K562 (cell line): Measurements from ENCODE around the gene CDC42EP1. TPM values are rescaled to one million over a fixed set of nuclear protein-coding genes. Genes with fewer than 3 reads are reported as not detected.

ENCODE experiments used
- ARHGAP35 ChIP-seq: fragments of 450-650 bp; IDR thresholded peaks from 2 replicates; pipeline ENCODE4 v1.6.1; 2018; ENCODE audit not compliant: partially characterized antibody
- FOXM1 ChIP-seq, 2 experiments: fragments of 450-650 bp in 1 of 2; sonication (generic) in 1 of 2; formaldehyde crosslinking in 1 of 2; IDR thresholded peaks; 2 replicates each; pipeline versions ENCODE4 v1.6.1 to v1.9.0; 2017 to 2022; ENCODE audit warnings: low read depth in 2 of 2, mild to moderate bottlenecking in 2 of 2, missing genetic modification reagents in 1 of 2, moderate library complexity in 1 of 2
- FOXP4 ChIP-seq: sonication (generic); formaldehyde crosslinking; IDR thresholded peaks from 2 replicates; pipeline ENCODE4 v1.8.0; 2022; ENCODE audit warnings: mild to moderate bottlenecking, missing genetic modification reagents, borderline replicate concordance
- HMG20B ChIP-seq: fragments of 250-450 bp; sonication (Bioruptor Pico); IDR thresholded peaks from 2 replicates; pipeline ENCODE4 v1.5.0; 2021; ENCODE audit warnings: mild to moderate bottlenecking
- MIER1 ChIP-seq: fragments of 450-650 bp; IDR thresholded peaks from 2 replicates; pipeline ENCODE4 v1.6.1; 2016; ENCODE audit warnings: antibody characterized with exemption, mild to moderate bottlenecking, low read depth
- RERE ChIP-seq: sonication (generic); formaldehyde crosslinking; IDR thresholded peaks from 2 replicates; pipeline ENCODE4 v1.8.0; 2023; ENCODE audit warnings: missing genetic modification reagents, mild to moderate bottlenecking, borderline replicate concordance
- SIN3A ChIP-seq, 2 experiments: fragments of 150-350 bp in 1 of 2; IDR thresholded peaks; 2 replicates each; pipeline ENCODE4 v1.6.1; 2011 to 2016; ENCODE audit warnings: borderline replicate concordance in 2 of 2, low read depth in 2 of 2, low read length in 2 of 2, mild to moderate bottlenecking in 2 of 2, moderate library complexity in 2 of 2; ENCODE audit not compliant: control insufficient read depth in 1 of 2
- TCF7L2 ChIP-seq: fragments of 150-350 bp; IDR thresholded peaks from 2 replicates; pipeline ENCODE4 v1.6.1; 2016; ENCODE audit warnings: low read depth, mild to moderate bottlenecking, low read length, moderate library complexity
- U2AF2 ChIP-seq: fragments of 200-400 bp; formaldehyde crosslinking; optimal IDR thresholded peaks from 2 replicates; pipeline ENCODE3; 2017; ENCODE audit warnings: low read depth, mild to moderate bottlenecking, low read length
- ZNF354B ChIP-seq: fragments of 250-450 bp; sonication (Bioruptor Pico); IDR thresholded peaks from 2 replicates; pipeline ENCODE4 v1.4.0; 2020
- ZNF408 ChIP-seq: fragments of 250-450 bp; sonication (Bioruptor Pico); IDR thresholded peaks from 2 replicates; pipeline ENCODE4 v1.4.0; 2020; ENCODE audit warnings: low read depth, mild to moderate bottlenecking, moderate library complexity
- ZNF436 ChIP-seq: fragments of 250-450, 450-650 bp; sonication (Bioruptor Pico); formaldehyde crosslinking; IDR thresholded peaks from 2 replicates; pipeline ENCODE4 v1.7.0; 2020; ENCODE audit warnings: mild to moderate bottlenecking
- ZNF583 ChIP-seq: fragments of 250-450 bp; sonication (Bioruptor Pico); IDR thresholded peaks from 2 replicates; pipeline ENCODE4 v1.4.0; 2020
- ZNF740 ChIP-seq, 3 experiments: fragments of 200-800 bp in 1 of 3; sonication (Bioruptor generic) in 1 of 3; sonication (generic) in 1 of 3; formaldehyde crosslinking in 1 of 3; IDR thresholded peaks; 2 replicates each; pipeline versions ENCODE4 v1.6.1 to v1.8.0; 2016 to 2022; ENCODE audit warnings: mild to moderate bottlenecking in 2 of 3, missing compliant biosample characterization in 2 of 3, missing genetic modification characterization in 2 of 3, missing genetic modification reagents in 1 of 3
- polyA plus RNA-seq, 8 experiments: library from polyadenylated mRNA; depleted of rRNA in 4 of 8; stranded (reverse) in 5 of 8; unstranded in 3 of 8; fragments of >200 nt; fragmentation: Nextera tagmentation in 2 of 8; fragmentation: Illumina TruSeq in 1 of 8; extraction: Ambion mirVana in 2 of 8; extraction: Trizol in 1 of 8; gene quantifications; 2 replicates each; pipeline versions ENCODE4 v1.2.1 to v1.2.3, GENCODE V29; 2011 to 2014; ENCODE audit warnings: inconsistent platforms in 1 of 8, missing spikeins in 1 of 8
- total RNA-seq, 7 experiments: library from RNA; depleted of rRNA in 6 of 7; stranded (reverse); fragments of >200 nt in 6 of 7; fragmentation: Illumina TruSeq in 2 of 7; extraction: Trizol in 2 of 7; gene quantifications; 2 replicates each; pipeline versions ENCODE4 v1.2.1 to v1.2.3, GENCODE V29; 2011 to 2021; ENCODE audit warnings: low replicate concordance in 1 of 7
- TF ChIP-seq, protein P1 (sequence below), 2 experiments: IDR thresholded peaks; 2 replicates each; pipeline ENCODE4 v1.6.1; 2012; ENCODE audit warnings: improper control_type of control experiment in 2 of 2, low read depth in 2 of 2, low read length in 2 of 2, borderline replicate concordance in 1 of 2

The CDC42EP1 gene
- total and polyA plus RNA-seq, 9 of the 15 experiments (the other 6 are each of a cell fraction or from before 2014, with no cell fraction given): 0.67 to 70.2 (median 7.3) TPM

DNA sequence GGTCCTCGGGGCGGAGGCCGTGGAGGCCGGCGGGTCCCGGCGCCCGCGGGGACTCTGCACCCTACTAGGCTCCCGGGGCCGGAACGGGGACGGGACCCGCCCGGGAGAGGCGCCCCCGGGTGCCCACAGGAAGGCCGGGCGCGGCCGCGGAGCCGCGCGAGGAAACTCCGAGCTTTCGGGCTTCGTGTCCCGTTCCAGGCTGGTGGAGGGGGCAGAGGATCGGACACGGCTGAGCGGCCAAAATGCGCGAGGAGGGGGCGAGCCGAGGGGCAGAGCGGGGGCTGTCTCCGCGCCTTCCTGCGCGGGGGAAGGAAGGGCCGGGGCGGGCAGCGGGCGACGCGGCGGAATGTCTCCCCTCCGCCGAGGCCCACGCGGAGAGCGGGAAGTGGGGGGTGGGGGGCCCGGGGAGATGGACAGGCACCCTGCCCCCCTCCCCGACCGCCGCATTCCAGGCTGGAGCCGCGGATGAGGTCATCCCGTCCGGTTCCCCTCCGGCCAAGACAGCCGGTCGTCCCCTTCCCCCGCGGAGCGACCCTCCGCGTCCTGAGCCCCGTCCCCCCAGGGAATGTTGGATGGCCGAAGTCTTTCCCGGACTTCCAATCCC lies 430 bp downstream of the CDC42EP1 start (continued):
- TF ChIP-seq FOXP4 (CRISPR knock-in tag) (no peak), ZNF408 (CRISPR knock-in tag) (no peak), ZNF583 (CRISPR knock-in tag) (no peak), ZNF354B (no peak), HMG20B (CRISPR knock-in tag) (no peak), TCF7L2 (no peak), ARHGAP35 (no peak), SIN3A (IDR thresholded peaks at IDR 0.05; ENCODE audit: borderline replicate concordance in 2 of 2, control insufficient read depth in 1 of 2, low read depth in 2 of 2, low read length in 2 of 2) (no peak), ZNF436 (CRISPR knock-in tag) (no peak), U2AF2 (no peak), ZNF740 (CRISPR knock-in tag; IDR thresholded peaks at IDR 0.05) (no peak), ZNF740 (tag; IDR thresholded peaks at IDR 0.05) (peak in 1 of 2 experiments; percentile 16; a peak in 1 of 4 replicates), RERE (no peak), FOXM1 (IDR thresholded peaks at IDR 0.05; ENCODE audit: low read depth) (no peak), FOXM1 (CRISPR knock-in tag; IDR thresholded peaks at IDR 0.05; ENCODE audit: low read depth) (peak; percentile 47; the same call in 1 of the 2 replicates), MIER1 (no peak)
- TF ChIP-seq, protein P1, sequence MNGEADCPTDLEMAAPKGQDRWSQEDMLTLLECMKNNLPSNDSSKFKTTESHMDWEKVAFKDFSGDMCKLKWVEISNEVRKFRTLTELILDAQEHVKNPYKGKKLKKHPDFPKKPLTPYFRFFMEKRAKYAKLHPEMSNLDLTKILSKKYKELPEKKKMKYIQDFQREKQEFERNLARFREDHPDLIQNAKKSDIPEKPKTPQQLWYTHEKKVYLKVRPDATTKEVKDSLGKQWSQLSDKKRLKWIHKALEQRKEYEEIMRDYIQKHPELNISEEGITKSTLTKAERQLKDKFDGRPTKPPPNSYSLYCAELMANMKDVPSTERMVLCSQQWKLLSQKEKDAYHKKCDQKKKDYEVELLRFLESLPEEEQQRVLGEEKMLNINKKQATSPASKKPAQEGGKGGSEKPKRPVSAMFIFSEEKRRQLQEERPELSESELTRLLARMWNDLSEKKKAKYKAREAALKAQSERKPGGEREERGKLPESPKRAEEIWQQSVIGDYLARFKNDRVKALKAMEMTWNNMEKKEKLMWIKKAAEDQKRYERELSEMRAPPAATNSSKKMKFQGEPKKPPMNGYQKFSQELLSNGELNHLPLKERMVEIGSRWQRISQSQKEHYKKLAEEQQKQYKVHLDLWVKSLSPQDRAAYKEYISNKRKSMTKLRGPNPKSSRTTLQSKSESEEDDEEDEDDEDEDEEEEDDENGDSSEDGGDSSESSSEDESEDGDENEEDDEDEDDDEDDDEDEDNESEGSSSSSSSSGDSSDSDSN (IDR thresholded peaks at IDR 0.05; ENCODE audit: borderline replicate concordance in 1 of 2, low read depth in 2 of 2, low read length in 2 of 2): 0 out of 4 replicates have a peak, but pooled peaks of 1 of the 2 experiments have one; percentile 26
